Measurements from ENCODE around the gene WDR35.

GRCh38 chr2:20012282-20013125, 22.6 kb upstream of the WDR35 start, which contains the start of gene MATN3:
- TF ChIP-seq CTCF (conservative IDR thresholded peaks at IDR 0.05; ENCODE audit: low read depth, low read length), result no peak
- no peak for TF ChIP-seq EZH2 (IDR thresholded peaks at IDR 0.05; ENCODE audit: low read length, unreplicated experiment)
- no peak for TF ChIP-seq EZH2phosphoT487 (IDR thresholded peaks at IDR 0.05; ENCODE audit: borderline replicate concordance, low read length)
